ENCODE data around the gene MYH6.

Gene MYH6

GRCh38 chr14:23377573-23378563, 30.2 kb downstream of the MYH6 start:
- DNase-seq (ENCODE audit: low read depth in 3 of 3): no peak

GRCh38 chr14:23377198-23377550, 30.9 kb downstream of the MYH6 start:
- no peak for DNase-seq (ENCODE audit: low read depth in 3 of 3)

GRCh38 chr14:23376482-23377197, 31.4 kb downstream of the MYH6 start, which contains the start of gene CMTM5:
CMTM5 (plus strand) TSS chr14:23377046; CDS start chr14:23377252, 206 bp downstream.
- DNase-seq (ENCODE audit: low read depth in 3 of 3): no peak

GRCh38 chr14:23375527-23376251, 32.4 kb downstream of the MYH6 start:
- no peak for DNase-seq (ENCODE audit: low read depth in 3 of 3)

- no peak for DNase-seq (ENCODE audit: low read depth in 3 of 3)
These were observed 35.0 kb downstream of the MYH6 start for GRCh38 chr14:23373041-23373440.

GRCh38 chr14:23372509-23372908, 35.6 kb downstream of the MYH6 start, which contains the start of gene IL25:
IL25 (plus strand) TSS chr14:23372809.
- DNase-seq (ENCODE audit: low read depth in 3 of 3): no peak

GRCh38 chr14:23371865-23372264, 36.2 kb downstream of the MYH6 start:
- no peak for DNase-seq (ENCODE audit: low read depth in 3 of 3)

- no peak for DNase-seq (ENCODE audit: low read depth in 3 of 3)
These were observed 37.9 kb downstream of the MYH6 start for GRCh38 chr14:23370221-23370620.

- DNase-seq (ENCODE audit: low read depth in 3 of 3): no peak
These were observed 41.6 kb downstream of the MYH6 start for GRCh38 chr14:23366426-23366921.

GRCh38 chr14:23365732-23366425, 42.2 kb downstream of the MYH6 start:
- no peak for DNase-seq (ENCODE audit: low read depth in 3 of 3)

- no peak for DNase-seq (ENCODE audit: low read depth in 3 of 3)
These were observed 42.9 kb downstream of the MYH6 start, which contains the start of gene EFS for GRCh38 chr14:23365036-23365731. EFS (minus strand) TSS chr14:23365172; CDS start chr14:23365025, 147 bp downstream.

- no peak for DNase-seq (ENCODE audit: low read depth in 3 of 3)
These were observed 43.7 kb downstream of the MYH6 start for GRCh38 chr14:23364164-23365035.

- DNase-seq (ENCODE audit: low read depth in 3 of 3): no peak
These were observed 45.9 kb downstream of the MYH6 start for GRCh38 chr14:23362200-23362599.

GRCh38 chr14:23361763-23362162, 46.3 kb downstream of the MYH6 start:
- DNase-seq (ENCODE audit: low read depth in 3 of 3): no peak

- no peak for DNase-seq (ENCODE audit: low read depth in 3 of 3)
These were observed 46.8 kb downstream of the MYH6 start for GRCh38 chr14:23361320-23361719.

- DNase-seq (ENCODE audit: low read depth in 3 of 3): no peak
These were observed 47.6 kb downstream of the MYH6 start for GRCh38 chr14:23360496-23360895.

- DNase-seq (ENCODE audit: low read depth in 3 of 3): no peak
These were observed 48.2 kb downstream of the MYH6 start for GRCh38 chr14:23359722-23360447.

GRCh38 chr14:23359167-23359626, 48.9 kb downstream of the MYH6 start:
- DNase-seq (ENCODE audit: low read depth in 3 of 3): no peak

All from stimulated activated CD4-positive, alpha-beta T cell treated with anti-CD3 and anti-CD28 coated beads, TNF-alpha, amount 100 ng/mL, for 24 hours (primary cell).